Testis (tissue), 2 donors: ENCODE results near the gene FAXDC2.

Source experiments
- CTCF ChIP-seq, 3 experiments: fragments of 450-650 bp in 2 of 3; fragments of 200-600 bp in 1 of 3; sonication (generic) in 1 of 3; IDR thresholded peaks; one replicate each; pipeline ENCODE4 v1.5.1; 2016 to 2019; ENCODE audit warnings: antibody characterized with exemption in 3 of 3, mild to moderate bottlenecking in 2 of 3, moderate library complexity in 1 of 3
- POLR2A ChIP-seq: fragments of 450-650 bp; IDR thresholded peaks from one replicate; pipeline ENCODE4 v1.6.1; 2017; ENCODE audit warnings: antibody characterized with exemption, mild to moderate bottlenecking, moderate library complexity

GRCh38 chr5:154829181-154829588 lies 21.2 kb downstream of the FAXDC2 start:
- TF ChIP-seq POLR2A (no peak), CTCF (IDR thresholded peaks at IDR 0.05) (no peak)
